ENCODE results near the gene UBFD1. TPM values are rescaled to one million over a fixed set of nuclear protein-coding genes. Genes with fewer than 3 reads are reported as not detected.

UBFD1 gene
- total and polyA plus RNA-seq, 10 of the 15 experiments (the other 5 are each of a cell fraction or from before 2014, with no cell fraction given): 7.3 to 48.5 (median 32.1) TPM

DNA sequence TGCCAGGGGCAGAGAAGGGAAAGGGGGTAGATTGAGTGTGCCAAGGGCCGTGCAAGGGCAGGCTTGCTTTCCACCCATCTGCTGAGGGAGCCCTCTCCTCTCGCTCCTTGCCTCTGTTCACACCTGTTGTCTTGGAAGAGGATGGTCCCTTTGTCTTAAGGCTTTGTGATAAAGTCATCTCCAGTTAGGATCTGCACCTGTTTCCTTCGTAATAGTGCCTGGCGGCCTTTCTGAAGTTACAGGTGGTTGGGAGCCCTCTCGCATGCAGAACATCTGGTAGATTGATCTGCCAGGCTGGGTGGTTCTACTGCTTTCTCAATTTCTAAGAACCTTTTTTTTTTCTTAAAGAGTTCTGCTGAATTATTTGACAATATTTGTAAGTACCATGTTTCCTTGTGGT, 16.3 kb downstream of the UBFD1 start:
- Histone ChIP-seq H3K9me3 (replicated peaks; ENCODE audit: control insufficient read depth, insufficient read depth, low read length) (no peaks in the 10 kb centered on the region), H3K27me3 (replicated peaks in 1 of 2; ENCODE audit: control insufficient read depth in 2 of 2, insufficient read depth in 2 of 2, low read length in 1 of 2) (no peaks in the 10 kb centered on the region), H3K4me3 (no peak overlapping the region), H3K4me1 (ENCODE audit: control insufficient read depth, insufficient read depth, low read length) (peaks cover 14% of the 10 kb centered on the region), H3K27ac (ENCODE audit: control insufficient read depth, insufficient read depth) (no peak overlapping the region), H2AFZ (ENCODE audit: control insufficient read depth, low read depth, low read length) (no peak overlapping the region), H3K36me3 (ENCODE audit: control insufficient read depth in 2 of 2, insufficient read depth in 2 of 2, low read length in 1 of 2) (peaks cover 3 to 20% of the 10 kb centered on the region in 2 experiments), H3K79me2 (ENCODE audit: control insufficient read depth, insufficient read depth, low read length) (no peaks in the 10 kb centered on the region), H3K9ac (ENCODE audit: control insufficient read depth, insufficient read depth, low read length) (no peak overlapping the region), H3K4me2 (ENCODE audit: control insufficient read depth, insufficient read depth) (no peak overlapping the region), H4K20me1 (ENCODE audit: control insufficient read depth, insufficient read depth) (no peaks in the 10 kb centered on the region)
- ATAC-seq: no peak
- TF ChIP-seq SREBF1 (IDR thresholded peaks at IDR 0.05; ENCODE audit: low read length) (no peak), CHD2 (IDR thresholded peaks at IDR 0.05; ENCODE audit: borderline replicate concordance, low read depth, low read length) (no peak), ESRRA (IDR thresholded peaks at IDR 0.05; ENCODE audit: low read length) (no peak), ZNF24 (IDR thresholded peaks at IDR 0.05) (no peak), RFX5 (IDR thresholded peaks at IDR 0.05; ENCODE audit: low read depth, low read length) (no peak), HDGF (IDR thresholded peaks at IDR 0.05) (no peak)
- TF ChIP-seq, protein P1, sequence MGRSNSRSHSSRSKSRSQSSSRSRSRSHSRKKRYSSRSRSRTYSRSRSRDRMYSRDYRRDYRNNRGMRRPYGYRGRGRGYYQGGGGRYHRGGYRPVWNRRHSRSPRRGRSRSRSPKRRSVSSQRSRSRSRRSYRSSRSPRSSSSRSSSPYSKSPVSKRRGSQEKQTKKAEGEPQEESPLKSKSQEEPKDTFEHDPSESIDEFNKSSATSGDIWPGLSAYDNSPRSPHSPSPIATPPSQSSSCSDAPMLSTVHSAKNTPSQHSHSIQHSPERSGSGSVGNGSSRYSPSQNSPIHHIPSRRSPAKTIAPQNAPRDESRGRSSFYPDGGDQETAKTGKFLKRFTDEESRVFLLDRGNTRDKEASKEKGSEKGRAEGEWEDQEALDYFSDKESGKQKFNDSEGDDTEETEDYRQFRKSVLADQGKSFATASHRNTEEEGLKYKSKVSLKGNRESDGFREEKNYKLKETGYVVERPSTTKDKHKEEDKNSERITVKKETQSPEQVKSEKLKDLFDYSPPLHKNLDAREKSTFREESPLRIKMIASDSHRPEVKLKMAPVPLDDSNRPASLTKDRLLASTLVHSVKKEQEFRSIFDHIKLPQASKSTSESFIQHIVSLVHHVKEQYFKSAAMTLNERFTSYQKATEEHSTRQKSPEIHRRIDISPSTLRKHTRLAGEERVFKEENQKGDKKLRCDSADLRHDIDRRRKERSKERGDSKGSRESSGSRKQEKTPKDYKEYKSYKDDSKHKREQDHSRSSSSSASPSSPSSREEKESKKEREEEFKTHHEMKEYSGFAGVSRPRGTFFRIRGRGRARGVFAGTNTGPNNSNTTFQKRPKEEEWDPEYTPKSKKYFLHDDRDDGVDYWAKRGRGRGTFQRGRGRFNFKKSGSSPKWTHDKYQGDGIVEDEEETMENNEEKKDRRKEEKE (IDR thresholded peaks at IDR 0.05): no peak
- TF ChIP-seq, protein P2, sequence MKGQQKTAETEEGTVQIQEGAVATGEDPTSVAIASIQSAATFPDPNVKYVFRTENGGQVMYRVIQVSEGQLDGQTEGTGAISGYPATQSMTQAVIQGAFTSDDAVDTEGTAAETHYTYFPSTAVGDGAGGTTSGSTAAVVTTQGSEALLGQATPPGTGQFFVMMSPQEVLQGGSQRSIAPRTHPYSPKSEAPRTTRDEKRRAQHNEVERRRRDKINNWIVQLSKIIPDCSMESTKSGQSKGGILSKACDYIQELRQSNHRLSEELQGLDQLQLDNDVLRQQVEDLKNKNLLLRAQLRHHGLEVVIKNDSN (IDR thresholded peaks at IDR 0.05; ENCODE audit: borderline replicate concordance, extremely low read length, insufficient read depth, low read depth, low read length): no peak
- TF ChIP-seq, protein P3, sequence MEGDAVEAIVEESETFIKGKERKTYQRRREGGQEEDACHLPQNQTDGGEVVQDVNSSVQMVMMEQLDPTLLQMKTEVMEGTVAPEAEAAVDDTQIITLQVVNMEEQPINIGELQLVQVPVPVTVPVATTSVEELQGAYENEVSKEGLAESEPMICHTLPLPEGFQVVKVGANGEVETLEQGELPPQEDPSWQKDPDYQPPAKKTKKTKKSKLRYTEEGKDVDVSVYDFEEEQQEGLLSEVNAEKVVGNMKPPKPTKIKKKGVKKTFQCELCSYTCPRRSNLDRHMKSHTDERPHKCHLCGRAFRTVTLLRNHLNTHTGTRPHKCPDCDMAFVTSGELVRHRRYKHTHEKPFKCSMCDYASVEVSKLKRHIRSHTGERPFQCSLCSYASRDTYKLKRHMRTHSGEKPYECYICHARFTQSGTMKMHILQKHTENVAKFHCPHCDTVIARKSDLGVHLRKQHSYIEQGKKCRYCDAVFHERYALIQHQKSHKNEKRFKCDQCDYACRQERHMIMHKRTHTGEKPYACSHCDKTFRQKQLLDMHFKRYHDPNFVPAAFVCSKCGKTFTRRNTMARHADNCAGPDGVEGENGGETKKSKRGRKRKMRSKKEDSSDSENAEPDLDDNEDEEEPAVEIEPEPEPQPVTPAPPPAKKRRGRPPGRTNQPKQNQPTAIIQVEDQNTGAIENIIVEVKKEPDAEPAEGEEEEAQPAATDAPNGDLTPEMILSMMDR (IDR thresholded peaks at IDR 0.05 in 2 of 3, conservative IDR thresholded peaks at IDR 0.05 in 1 of 3; ENCODE audit: control insufficient read depth in 2 of 3, extremely low read depth in 1 of 3, insufficient read depth in 1 of 3, low read depth in 3 of 3, low read length in 3 of 3): no peak
- RAD21 ChIA-PET (ENCODE audit: unreplicated experiment): no interaction called here
- POLR2A ChIA-PET: no interaction called here
- SMC1A ChIA-PET (ENCODE audit: uncharacterized antibody, unreplicated experiment): no interaction called here
- in situ Hi-C loops (cut with MboI) (no loop called here), intact Hi-C loops (cut with micrococcal nuclease; ENCODE audit: unreplicated experiment) (no loop called here)
- no peak for DNase-seq (ENCODE audit: low read depth, low spot score)
- BruUV-seq (replicated peaks): no TSS peak
- no peak for FAIRE-seq
- CTCF ChIA-PET: no interaction called here
- WGBS (ENCODE audit: insufficient coverage, insufficient replicate concordance, low lambda C conversion rate, missing lambda C conversion rate): 84% methylated on average over 5 of the region's 5 CpGs
